ENCODE data around the gene JAZF1. TPM values are rescaled to one million over a fixed set of nuclear protein-coding genes. Genes with fewer than 3 reads are reported as not detected.

Gene JAZF1
- total RNA-seq, 1 experiment from 2014 or later: 9.1 TPM

DNA sequence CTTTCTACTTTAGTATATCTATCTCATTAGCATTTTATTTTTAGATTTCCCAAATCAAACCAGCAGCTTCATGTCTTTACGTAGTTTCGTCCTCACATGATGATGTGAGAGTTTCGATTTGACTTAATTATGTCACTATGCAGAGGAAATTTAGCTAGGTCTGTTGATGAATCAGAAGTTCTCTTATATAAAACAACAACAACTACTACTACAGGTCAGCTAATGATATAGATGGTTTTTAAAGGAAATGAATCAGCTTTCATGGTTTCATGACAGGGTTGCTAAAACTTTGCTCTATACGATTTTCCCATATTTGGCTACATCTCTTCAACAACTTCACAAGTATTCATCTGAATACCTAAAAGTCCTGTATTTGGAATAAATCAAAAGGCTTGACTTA, 28.6 kb downstream of the JAZF1 start:
- Histone ChIP-seq H2BK15ac (ENCODE audit: low read depth, low read length) (no peak overlapping the region), H3K56ac (ENCODE audit: insufficient read length, low read depth, low read length) (no peak overlapping the region), H3K27ac (ENCODE audit: insufficient read length, low read depth, low read length) (no peak overlapping the region), H3K4ac (ENCODE audit: low read depth, low read length) (no peak overlapping the region), H4K8ac (replicated peaks; ENCODE audit: insufficient read length, low read depth, low read length) (no peak overlapping the region), H3K79me1 (ENCODE audit: insufficient read depth, low read depth, low read length, poor library complexity, severe bottlenecking) (no peaks in the 10 kb centered on the region), H3K18ac (ENCODE audit: insufficient read length, low read depth, low read length) (no peak overlapping the region), H3K23ac (ENCODE audit: insufficient read length, low read depth, low read length) (no peak overlapping the region), H3K4me2 (ENCODE audit: insufficient read depth, insufficient read length, low read length) (no peak overlapping the region), H3T11ph (ENCODE audit: low read length) (no peak overlapping the region), H2BK12ac (ENCODE audit: insufficient read length, low read depth, low read length) (no peak overlapping the region), H2BK20ac (ENCODE audit: low read depth, low read length, poor library complexity, severe bottlenecking) (no peak overlapping the region), H3K79me2 (ENCODE audit: insufficient read depth, low read length) (no peaks in the 10 kb centered on the region), H4K20me1 (ENCODE audit: control insufficient read depth, insufficient read depth, insufficient read length) (no peaks in the 10 kb centered on the region), H3K23me2 (ENCODE audit: insufficient read length, low read depth, low read length, poor library complexity, severe bottlenecking) (no peaks in the 10 kb centered on the region), H2BK5ac (ENCODE audit: insufficient read length, low read length) (no peak overlapping the region), H2AFZ (ENCODE audit: low read length) (no peak overlapping the region), H3K4me1 (ENCODE audit: insufficient read depth, low read length) (no peaks in the 10 kb centered on the region; the same call in 1 of the 2 replicates), H3K14ac (ENCODE audit: insufficient read depth, low read length) (no peak overlapping the region), H3K9me3 (ENCODE audit: control insufficient read depth, low read depth, low read length) (no peaks in the 10 kb centered on the region), H3K27me3 (ENCODE audit: insufficient read depth, low read length) (no peaks in the 10 kb centered on the region), H4K5ac (ENCODE audit: insufficient read length, low read depth, low read length) (no peak overlapping the region), H3K9ac (ENCODE audit: extremely low read depth, insufficient read length, low read length) (no peak overlapping the region), H2BK120ac (ENCODE audit: low read depth, low read length, poor library complexity, severe bottlenecking) (no peak overlapping the region), H4K91ac (ENCODE audit: insufficient read length, low read depth, low read length) (no peak overlapping the region), H2AK5ac (ENCODE audit: insufficient read length, low read length) (no peak overlapping the region)
- no peak overlapping the region for H3K4me3 Mint-ChIP-seq
- H3K27ac Mint-ChIP-seq: no peak overlapping the region
- no peaks in the 10 kb centered on the region for H3K9me3 Mint-ChIP-seq
- TF ChIP-seq, protein P1, sequence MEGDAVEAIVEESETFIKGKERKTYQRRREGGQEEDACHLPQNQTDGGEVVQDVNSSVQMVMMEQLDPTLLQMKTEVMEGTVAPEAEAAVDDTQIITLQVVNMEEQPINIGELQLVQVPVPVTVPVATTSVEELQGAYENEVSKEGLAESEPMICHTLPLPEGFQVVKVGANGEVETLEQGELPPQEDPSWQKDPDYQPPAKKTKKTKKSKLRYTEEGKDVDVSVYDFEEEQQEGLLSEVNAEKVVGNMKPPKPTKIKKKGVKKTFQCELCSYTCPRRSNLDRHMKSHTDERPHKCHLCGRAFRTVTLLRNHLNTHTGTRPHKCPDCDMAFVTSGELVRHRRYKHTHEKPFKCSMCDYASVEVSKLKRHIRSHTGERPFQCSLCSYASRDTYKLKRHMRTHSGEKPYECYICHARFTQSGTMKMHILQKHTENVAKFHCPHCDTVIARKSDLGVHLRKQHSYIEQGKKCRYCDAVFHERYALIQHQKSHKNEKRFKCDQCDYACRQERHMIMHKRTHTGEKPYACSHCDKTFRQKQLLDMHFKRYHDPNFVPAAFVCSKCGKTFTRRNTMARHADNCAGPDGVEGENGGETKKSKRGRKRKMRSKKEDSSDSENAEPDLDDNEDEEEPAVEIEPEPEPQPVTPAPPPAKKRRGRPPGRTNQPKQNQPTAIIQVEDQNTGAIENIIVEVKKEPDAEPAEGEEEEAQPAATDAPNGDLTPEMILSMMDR (conservative IDR thresholded peaks at IDR 0.05): no peak
- no peaks in the 10 kb centered on the region for H3K27me3 Mint-ChIP-seq (ENCODE audit: low read depth)
- no peak for DNase-seq
- peaks cover 15 to 21% of the 10 kb centered on the region in 2 experiments for H3K4me1 Mint-ChIP-seq
- WGBS (ENCODE audit: extremely low coverage, insufficient read length, low lambda C conversion rate): no CpG with 5 or more reads among the region's 4 CpGs
- no peaks in the 10 kb centered on the region for H3K36me3 Mint-ChIP-seq (ENCODE audit: insufficient read depth in 1 of 3, low read depth in 3 of 3)
